NCI-H2107 treated with DMSO at 0.1 percent for 48 hours (cell line): ENCODE results near the gene FHIT.
"Not testable (repeated sequence)": the region's sequence is repeated elsewhere in the genome, so short reads cannot be mapped to it uniquely, and the experiment has no call there.

Experiments used
- DNase-seq: peaks from one replicate; lab custom pipeline; 2025; ENCODE audit not compliant: unreplicated experiment; lab: John Stamatoyannopoulos, UW

FHIT gene

DNA sequence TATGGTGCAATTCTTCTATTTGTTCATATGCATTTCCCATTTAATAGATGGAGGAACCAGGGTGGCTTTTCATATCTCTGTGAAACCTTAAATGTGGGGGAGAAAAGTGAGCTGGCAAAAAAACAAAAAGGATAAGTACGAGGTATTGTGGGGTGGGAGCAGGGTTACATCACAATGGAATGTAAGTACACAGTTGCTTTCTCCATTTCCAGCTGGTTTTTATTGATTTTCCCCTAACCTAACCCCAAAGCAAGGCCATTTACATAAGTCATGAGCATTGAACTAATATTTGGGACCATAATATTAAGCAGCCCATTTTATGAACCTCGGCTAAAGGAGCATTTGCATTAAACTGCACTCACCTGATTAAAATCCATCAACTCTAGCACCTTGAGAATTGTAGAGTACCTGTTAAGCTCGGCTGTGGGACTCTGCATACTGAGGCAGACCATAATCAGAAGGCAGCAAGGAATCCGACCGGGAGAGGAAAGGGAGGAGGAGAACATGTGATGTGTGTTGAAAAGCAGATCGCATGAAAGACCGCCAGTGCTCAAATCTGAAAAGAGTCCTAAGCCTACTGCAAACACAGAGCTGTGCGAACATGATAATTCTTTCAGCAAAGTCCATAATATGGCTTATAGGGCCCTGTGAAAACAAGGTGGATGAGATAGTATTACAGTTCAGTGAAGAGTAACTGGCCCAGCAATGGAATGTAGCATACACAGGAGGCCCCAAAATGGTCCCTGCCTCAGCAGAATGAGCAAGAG lies 513.4 kb downstream of the FHIT start:
- no peak for DNase-seq

GRCh38 chr3:60730371-60730770 lies 520.9 kb downstream of the FHIT start:
- no peak for DNase-seq

DNA sequence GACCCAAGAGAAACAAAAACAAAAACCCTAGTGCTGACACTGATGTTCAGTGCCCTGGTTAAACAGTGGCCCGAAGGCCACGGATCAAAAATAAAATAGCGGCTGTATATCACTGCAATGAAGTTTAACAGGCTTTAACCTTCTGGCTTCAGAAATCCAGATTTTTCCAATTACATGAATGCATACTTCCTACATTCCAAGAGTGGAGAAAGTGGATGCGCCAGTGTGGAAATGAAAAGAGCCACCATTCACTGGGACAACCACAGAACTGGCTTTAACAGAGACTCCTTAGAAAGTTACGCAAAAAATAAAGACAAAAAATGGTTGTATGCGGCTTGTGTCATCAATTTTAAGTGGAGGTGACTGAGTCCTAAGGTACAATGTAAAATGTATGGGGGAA lies 522.2 kb downstream of the FHIT start:
- DNase-seq: no peak

GRCh38 chr3:60728006-60728405 lies 523.2 kb downstream of the FHIT start:
- DNase-seq: no peak

DNA sequence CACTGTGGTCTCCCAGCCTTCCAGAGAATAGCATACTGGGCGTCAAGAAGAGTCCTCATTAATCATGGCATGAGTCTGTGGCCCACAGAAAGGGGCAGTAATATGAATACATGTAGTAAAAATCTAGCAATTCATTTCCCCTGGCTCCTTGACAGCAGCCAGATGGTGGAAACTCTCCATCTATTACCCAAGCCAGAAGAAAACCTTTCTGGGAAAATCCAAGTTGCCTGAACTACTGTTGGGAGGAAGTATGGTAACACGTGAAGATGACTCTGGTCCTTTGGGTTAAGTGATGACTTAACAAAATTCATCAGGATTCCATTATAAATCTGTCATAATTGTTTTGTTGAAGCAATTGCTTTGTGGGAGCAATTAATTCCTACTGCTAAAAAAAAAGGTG lies 530.5 kb downstream of the FHIT start:
- DNase-seq: no peak

GRCh38 chr3:60716573-60716972 lies 534.7 kb downstream of the FHIT start:
- DNase-seq: no peak

GRCh38 chr3:60708191-60708975 lies 542.9 kb downstream of the FHIT start:
- peak; percentile 17 for DNase-seq

DNA sequence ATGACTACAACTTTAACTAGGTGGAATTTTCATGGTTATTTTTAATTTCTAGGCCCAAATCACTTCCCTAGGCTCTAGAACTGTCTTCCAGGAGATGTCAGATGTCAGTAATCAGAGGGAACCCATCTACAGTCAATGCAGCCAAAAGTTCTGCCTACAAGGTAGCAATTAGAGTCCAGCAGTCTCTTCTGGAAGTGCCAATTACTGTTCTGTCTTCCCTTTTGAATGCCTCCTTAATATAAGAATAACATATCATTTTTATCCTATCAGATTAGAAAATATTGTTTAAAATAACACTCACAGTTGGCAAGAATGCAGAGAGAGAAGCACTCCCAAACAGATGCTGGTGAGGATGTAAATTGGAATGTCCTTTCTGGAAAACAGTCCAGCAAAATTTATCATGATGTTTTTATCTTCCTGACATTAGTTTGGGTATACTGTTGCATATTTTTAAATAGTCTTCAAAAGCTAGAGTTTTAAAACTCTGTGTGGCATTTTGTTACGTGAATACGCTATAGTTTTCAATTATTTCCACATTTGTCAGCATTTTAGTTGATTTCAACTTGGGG lies 543.7 kb downstream of the FHIT start:
- no peak for DNase-seq

DNA sequence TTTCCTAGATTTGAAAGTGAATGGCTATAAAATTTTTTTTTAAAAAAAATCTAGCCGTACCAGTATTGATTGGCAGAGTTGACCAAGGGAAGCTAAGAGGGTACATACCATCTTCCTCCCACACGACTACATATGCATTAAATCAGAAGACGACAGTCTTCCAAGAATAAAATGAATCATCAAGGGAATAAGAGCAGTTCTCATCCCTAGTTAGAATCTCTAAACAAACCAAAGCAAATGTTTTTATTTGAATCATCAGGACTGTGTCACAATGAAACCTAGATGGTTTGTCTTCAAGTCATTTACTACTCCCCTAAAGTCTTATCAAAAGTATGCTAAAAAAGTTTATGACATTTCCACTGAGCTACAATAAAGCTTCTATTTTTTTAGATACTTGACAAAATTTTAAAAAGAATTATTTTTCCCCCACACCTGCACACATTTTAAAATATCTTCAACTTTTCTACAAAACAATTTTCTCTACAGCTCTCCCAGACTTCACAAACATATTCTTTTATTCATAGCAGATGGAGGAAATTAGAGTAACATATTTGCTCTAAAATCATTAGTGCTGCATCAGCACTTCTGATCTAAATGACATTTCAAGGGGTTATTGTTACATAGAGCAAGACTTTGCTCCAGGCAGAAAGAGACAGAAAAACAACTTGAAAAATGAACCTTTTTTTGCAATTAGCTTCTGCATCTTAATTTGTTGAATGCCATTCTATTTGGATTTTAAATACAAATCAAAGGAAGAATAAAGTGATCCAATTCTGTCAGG lies 547.1 kb downstream of the FHIT start:
- no peak for DNase-seq

DNA sequence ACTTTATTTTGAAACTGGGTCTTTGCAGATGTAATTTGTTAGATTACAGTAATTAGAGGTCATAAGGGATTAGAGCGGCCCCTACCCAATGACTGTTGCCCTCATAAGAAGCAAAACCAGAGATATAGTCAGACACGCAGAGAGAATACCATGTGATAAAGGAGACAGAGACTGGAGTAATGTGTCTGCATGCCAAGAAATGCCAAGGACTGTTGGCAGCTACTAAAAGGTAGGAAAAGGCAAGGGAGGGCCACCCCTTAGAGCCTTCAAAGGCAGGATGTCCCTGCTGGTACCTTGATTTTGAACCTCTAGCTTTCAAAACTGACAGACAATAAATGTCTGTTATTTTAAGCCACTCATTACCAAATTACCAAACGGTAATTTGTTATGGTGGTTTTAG lies 548.2 kb downstream of the FHIT start:
- DNase-seq: no peak

GRCh38 chr3:60698117-60698516 lies 553.1 kb downstream of the FHIT start:
- peak; percentile 67 for DNase-seq

- DNase-seq: no peak
Measured at GRCh38 chr3:60697132-60697531, 554.1 kb downstream of the FHIT start.

- DNase-seq: no peak
Measured at GRCh38 chr3:60696428-60697125, 554.7 kb downstream of the FHIT start.

- no peak for DNase-seq
Measured at GRCh38 chr3:60675424-60675823, 575.8 kb downstream of the FHIT start.

DNA sequence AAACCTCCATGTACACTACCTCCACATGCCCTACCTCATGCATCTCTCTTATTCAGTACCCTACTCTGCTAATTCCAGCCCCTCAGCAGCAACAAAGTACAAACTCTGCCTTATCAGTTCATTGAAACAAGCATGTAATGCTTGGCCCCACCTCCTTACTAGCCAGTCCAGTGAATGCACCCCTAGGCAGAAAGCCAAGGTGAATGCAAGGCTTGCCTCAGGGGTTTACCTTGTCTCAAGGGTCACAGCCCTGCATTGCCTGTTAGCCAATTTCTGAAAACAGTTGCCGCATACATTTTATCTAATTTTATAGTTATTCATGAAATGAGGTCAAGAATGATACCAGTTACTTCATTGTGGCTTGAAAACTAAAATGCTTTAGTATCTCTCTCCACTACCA lies 576.4 kb downstream of the FHIT start:
- no peak for DNase-seq

- DNase-seq: no peak
Measured at GRCh38 chr3:60673123-60673522, 578.1 kb downstream of the FHIT start.

DNA sequence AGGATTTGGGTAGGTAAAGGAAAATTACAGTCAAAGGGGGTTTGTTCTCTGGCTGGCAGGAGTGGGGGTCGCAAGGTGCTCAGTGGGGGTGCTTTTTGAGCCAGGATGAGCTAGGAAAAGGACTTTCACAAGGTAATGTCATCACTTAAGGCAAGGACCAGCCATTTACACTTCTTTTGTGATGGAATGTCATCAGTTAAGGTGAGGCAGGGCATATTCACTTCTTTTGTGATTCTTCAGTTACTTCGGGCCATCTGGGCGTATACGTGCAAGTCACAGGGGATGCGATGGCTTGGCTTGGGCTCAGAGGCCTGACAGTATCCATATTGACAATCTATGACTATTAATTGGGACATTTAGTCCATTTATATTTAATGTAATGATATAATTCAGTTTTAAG lies 578.9 kb downstream of the FHIT start:
- not testable (repeated sequence) for DNase-seq

- no peak for DNase-seq
Measured at GRCh38 chr3:60669636-60670035, 581.6 kb downstream of the FHIT start.

DNA sequence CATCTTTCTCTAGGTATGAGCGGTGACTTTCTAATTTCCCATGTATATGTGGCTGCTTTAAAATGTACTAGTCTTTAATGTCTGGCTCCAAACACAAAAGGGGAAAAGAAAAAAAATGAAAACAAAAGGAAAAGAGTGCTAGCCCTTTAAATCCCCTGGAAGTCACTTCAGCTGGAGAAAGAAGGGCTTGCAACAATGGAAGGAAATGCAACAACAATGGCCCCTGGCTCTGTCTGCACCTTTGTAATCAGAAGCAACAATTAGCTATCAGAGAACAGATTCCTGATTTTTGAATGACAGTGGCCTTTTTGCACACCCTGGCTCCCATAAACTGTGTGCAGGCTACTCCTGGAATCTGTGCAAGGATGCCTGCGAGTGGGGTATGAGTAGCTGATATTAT lies 591.2 kb downstream of the FHIT start:
- DNase-seq: no peak

GRCh38 chr3:60659098-60659497 lies 592.2 kb downstream of the FHIT start:
- DNase-seq: no peak

- no peak for DNase-seq
Measured at GRCh38 chr3:60657972-60658371, 593.3 kb downstream of the FHIT start.
